Astrocyte (in vitro differentiated cells and primary cell): Measurements from ENCODE around the gene BABAM1. TPM values are rescaled to one million over a fixed set of nuclear protein-coding genes. Genes with fewer than 3 reads are reported as not detected.

Experiments used
- DNase-seq: peaks from one replicate; pipeline ENCODE4 v3.0.0-alpha.2; 2010; ENCODE audit warnings: low read depth
- FAIRE-seq: peaks from 2 replicates; lab custom pipeline; 2011; peaks lifted over from hg19 to GRCh38; lab: Jason Lieb, UNC
- H2AFZ ChIP-seq: 2 replicates; pipeline ENCODE4 v1.6.0; 2012; ENCODE audit warnings: low read depth, low read length, inconsistent platforms
- H3K27ac ChIP-seq: 2 replicates; pipeline ENCODE4 v1.5.1; 2011; ENCODE audit warnings: low read depth, low read length, inconsistent platforms
- H3K27me3 ChIP-seq: 2 replicates; pipeline ENCODE4 v1.6.0; 2011; ENCODE audit warnings: low read length, inconsistent platforms; ENCODE audit not compliant: insufficient read depth
- H3K36me3 ChIP-seq: 2 replicates; pipeline ENCODE4 v1.5.1; 2011; ENCODE audit warnings: low read length, inconsistent platforms; ENCODE audit not compliant: insufficient read depth
- H3K4me1 ChIP-seq: 2 replicates; pipeline ENCODE4 v1.5.1; 2011; ENCODE audit warnings: low read length, inconsistent platforms; ENCODE audit not compliant: insufficient read depth
- H3K4me2 ChIP-seq: 2 replicates; pipeline ENCODE4 v1.6.0; 2012; ENCODE audit warnings: low read length, inconsistent platforms
- H3K4me3 ChIP-seq: 2 replicates; pipeline ENCODE4 v1.5.1; 2011; ENCODE audit warnings: low read depth, mild to moderate bottlenecking, low read length, inconsistent platforms; ENCODE audit not compliant: insufficient read depth
- H3K79me2 ChIP-seq: 2 replicates; pipeline ENCODE4 v1.6.0; 2012; ENCODE audit warnings: mild to moderate bottlenecking, low read length, inconsistent platforms; ENCODE audit not compliant: insufficient read depth
- H3K9ac ChIP-seq: 2 replicates; pipeline ENCODE4 v1.6.0; 2012; ENCODE audit warnings: mild to moderate bottlenecking, low read length, inconsistent platforms
- H3K9me3 ChIP-seq: 2 replicates; pipeline ENCODE4 v1.5.1; 2012; ENCODE audit warnings: low read depth, mild to moderate bottlenecking, low read length, inconsistent platforms; ENCODE audit not compliant: insufficient read depth
- H4K20me1 ChIP-seq: 2 replicates; pipeline ENCODE4 v1.6.0; 2012; ENCODE audit warnings: low read length, inconsistent platforms; ENCODE audit not compliant: insufficient read depth
- H3K27ac Mint-ChIP-seq: one replicate; pipeline ENCODE4 v1.8.0; 2021; ENCODE audit warnings: mild to moderate bottlenecking, mixed read lengths; ENCODE audit not compliant: unreplicated experiment
- H3K27me3 Mint-ChIP-seq: one replicate; pipeline ENCODE4 v1.8.0; 2021; ENCODE audit warnings: low read depth, mixed read lengths; ENCODE audit not compliant: unreplicated experiment
- H3K36me3 Mint-ChIP-seq: one replicate; pipeline ENCODE4 v1.8.0; 2021; ENCODE audit warnings: low read depth, mixed read lengths; ENCODE audit not compliant: unreplicated experiment
- H3K4me1 Mint-ChIP-seq: one replicate; pipeline ENCODE4 v1.8.0; 2021; ENCODE audit warnings: low read depth, mixed read lengths; ENCODE audit not compliant: unreplicated experiment
- H3K4me3 Mint-ChIP-seq: one replicate; pipeline ENCODE4 v1.8.0; 2021; ENCODE audit warnings: mild to moderate bottlenecking, moderate library complexity, mixed read lengths; ENCODE audit not compliant: unreplicated experiment
- H3K9me3 Mint-ChIP-seq: one replicate; pipeline ENCODE4 v1.8.0; 2021; ENCODE audit warnings: mild to moderate bottlenecking, mixed read lengths; ENCODE audit not compliant: unreplicated experiment
- EZH2 ChIP-seq: IDR thresholded peaks from 2 replicates; pipeline ENCODE4 v1.6.1; 2012; ENCODE audit warnings: mild to moderate bottlenecking, low read length, inconsistent platforms; ENCODE audit not compliant: insufficient read depth
- total RNA-seq: library from RNA; stranded (reverse); gene quantifications from 2 replicates; pipeline ENCODE4 v1.2.1, GENCODE V29; 2021
- TF ChIP-seq, protein P1 (sequence below): IDR thresholded peaks from 2 replicates; pipeline ENCODE4 v1.5.1; 2011; ENCODE audit warnings: low read depth, mild to moderate bottlenecking, inconsistent platforms, low read length, moderate library complexity; ENCODE audit not compliant: insufficient read depth

BABAM1 gene
- total RNA-seq, 1 donor from 2014 or later: 112 TPM

DNA sequence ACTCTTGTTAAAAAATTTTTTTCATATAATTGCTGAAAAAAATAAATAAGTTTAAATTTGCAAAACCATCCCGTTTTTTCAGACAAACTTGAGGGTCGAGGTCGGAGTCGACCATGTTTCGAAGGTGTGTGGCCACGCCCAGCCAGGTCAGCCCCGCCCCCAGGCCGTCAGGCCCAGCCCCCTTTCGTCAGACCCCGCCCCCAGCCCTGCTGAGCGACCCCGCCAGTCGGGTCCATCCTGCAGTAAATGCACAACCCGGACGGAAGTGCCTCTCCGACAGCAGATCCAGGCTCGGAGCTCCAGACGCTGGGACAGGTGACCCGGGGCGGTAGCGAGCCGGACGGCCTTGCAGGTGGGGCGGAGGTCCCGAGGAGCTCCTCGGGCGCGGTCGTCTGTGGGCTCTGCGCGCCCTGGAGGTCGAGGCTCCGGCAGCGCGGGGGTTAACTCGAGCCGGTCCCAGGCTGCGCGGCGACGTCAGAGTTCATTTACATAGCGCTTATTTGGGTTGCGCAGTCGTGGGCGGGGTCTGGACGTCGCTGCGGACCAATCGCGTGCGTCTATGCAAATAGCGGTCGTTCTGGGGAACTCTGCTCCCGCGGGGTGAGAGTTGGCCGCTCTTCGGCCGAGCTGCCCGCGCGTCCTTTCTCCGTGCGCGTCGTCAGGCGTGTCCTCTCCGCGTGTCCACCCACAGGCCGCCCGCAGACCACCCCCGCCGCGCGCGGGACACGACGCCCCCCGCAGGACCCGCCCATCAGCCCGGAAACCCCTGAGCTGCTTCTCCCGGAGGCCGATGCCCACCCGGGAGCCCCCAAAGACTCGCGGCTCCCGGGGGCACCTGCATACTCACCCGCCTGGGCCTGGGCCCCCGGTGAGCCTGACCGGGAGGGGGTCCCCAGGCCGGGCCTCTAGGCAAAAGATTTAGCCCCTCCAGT lies 41.0 kb upstream of the BABAM1 start, which contains the start of gene OCEL1:
Gene OCEL1, plus strand, starts transcription at position 225 of the 932 bp plus-strand sequence. Its CDS starts 22 bp downstream, at position 247.
- Mint-ChIP-seq H3K4me3 (peak within 1 kb of the TSS; percentile 88), H3K36me3 (peaks cover 10% of the 10 kb centered on the region), H3K27me3 (no peaks in the 10 kb centered on the region), H3K9me3 (no peaks in the 10 kb centered on the region), H3K27ac (peak within 1 kb of the TSS; percentile 89), H3K4me1 (no peaks in the 10 kb centered on the region)
- TF ChIP-seq, protein P1, sequence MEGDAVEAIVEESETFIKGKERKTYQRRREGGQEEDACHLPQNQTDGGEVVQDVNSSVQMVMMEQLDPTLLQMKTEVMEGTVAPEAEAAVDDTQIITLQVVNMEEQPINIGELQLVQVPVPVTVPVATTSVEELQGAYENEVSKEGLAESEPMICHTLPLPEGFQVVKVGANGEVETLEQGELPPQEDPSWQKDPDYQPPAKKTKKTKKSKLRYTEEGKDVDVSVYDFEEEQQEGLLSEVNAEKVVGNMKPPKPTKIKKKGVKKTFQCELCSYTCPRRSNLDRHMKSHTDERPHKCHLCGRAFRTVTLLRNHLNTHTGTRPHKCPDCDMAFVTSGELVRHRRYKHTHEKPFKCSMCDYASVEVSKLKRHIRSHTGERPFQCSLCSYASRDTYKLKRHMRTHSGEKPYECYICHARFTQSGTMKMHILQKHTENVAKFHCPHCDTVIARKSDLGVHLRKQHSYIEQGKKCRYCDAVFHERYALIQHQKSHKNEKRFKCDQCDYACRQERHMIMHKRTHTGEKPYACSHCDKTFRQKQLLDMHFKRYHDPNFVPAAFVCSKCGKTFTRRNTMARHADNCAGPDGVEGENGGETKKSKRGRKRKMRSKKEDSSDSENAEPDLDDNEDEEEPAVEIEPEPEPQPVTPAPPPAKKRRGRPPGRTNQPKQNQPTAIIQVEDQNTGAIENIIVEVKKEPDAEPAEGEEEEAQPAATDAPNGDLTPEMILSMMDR: no peak
- TF ChIP-seq EZH2: no peak
- Histone ChIP-seq H3K9ac (peak within 1 kb of the TSS; percentile 81), H3K4me1 (peaks cover 4% of the 10 kb centered on the region), H3K79me2 (no peaks in the 10 kb centered on the region), H3K4me3 (peak within 1 kb of the TSS; percentile 72), H3K9me3 (no peaks in the 10 kb centered on the region), H3K36me3 (peaks cover 3% of the 10 kb centered on the region), H2AFZ (peak within 1 kb of the TSS; percentile 79), H3K4me2 (peak within 1 kb of the TSS; percentile 90), H3K27ac (peak within 1 kb of the TSS; percentile 50), H4K20me1 (peaks cover 13% of the 10 kb centered on the region), H3K27me3 (no peaks in the 10 kb centered on the region)
- DNase-seq (peak; percentile 94), FAIRE-seq (peak; percentile 17)

DNA sequence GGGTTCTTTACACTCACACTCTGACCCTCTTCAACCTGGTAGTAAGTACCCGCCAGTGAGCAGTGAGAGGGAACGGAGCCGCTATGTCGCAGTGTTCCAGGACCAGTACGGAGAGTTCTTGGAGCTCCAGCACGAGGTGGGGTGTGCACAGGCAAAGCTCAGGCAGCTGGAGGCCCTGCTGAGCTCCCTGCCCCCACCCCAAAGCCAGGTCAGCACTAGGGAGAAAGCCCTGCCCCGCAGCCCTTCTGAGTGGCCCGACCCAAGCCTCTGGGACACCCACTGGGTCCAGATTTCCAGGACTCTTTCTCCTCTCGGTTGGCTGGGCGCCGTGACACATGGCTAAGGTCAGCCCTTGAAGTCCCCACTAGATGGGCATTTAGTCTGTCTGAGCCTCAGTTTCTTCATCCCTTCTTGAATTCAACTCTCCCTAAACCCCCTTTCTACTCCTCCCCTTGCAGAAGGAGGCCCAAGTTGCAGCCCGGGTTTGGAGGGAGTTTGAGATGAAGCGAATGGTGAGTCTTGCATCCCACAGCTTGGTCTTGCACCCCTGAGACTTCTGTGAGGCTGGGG lies 39.4 kb upstream of the BABAM1 start:
- no peak overlapping the region for H3K27ac Mint-ChIP-seq
- no peaks in the 10 kb centered on the region for H3K9me3 Mint-ChIP-seq
- Histone ChIP-seq H3K4me2 (no peak overlapping the region), H4K20me1 (peaks cover 21% of the 10 kb centered on the region), H3K4me1 (peaks cover 4% of the 10 kb centered on the region), H3K27ac (no peak overlapping the region), H3K9me3 (no peaks in the 10 kb centered on the region), H3K36me3 (peaks cover 10% of the 10 kb centered on the region), H2AFZ (no peak overlapping the region), H3K79me2 (peaks cover under 1% of the 10 kb centered on the region), H3K4me3 (no peak overlapping the region), H3K9ac (no peak overlapping the region), H3K27me3 (no peaks in the 10 kb centered on the region)
- peak overlapping the region; percentile 60 for H3K4me3 Mint-ChIP-seq
- H3K27me3 Mint-ChIP-seq: no peaks in the 10 kb centered on the region
- H3K36me3 Mint-ChIP-seq: peaks cover 10% of the 10 kb centered on the region
- TF ChIP-seq EZH2: no peak
- TF ChIP-seq, protein P1: no peak
- no peaks in the 10 kb centered on the region for H3K4me1 Mint-ChIP-seq
- DNase-seq (no peak), FAIRE-seq (no peak)
